Activated CD8-positive, alpha-beta memory T cell treated with anti-CD3 and anti-CD28 coated beads for 4 hours (primary cell): ENCODE data around the gene APOA4.

Experiments used
- DNase-seq, 2 donors: peaks; one replicate each; pipeline ENCODE4 v3.0.0-alpha.2; 2020; ENCODE audit warnings: low read depth in 2 of 2

APOA4 gene

GRCh38 chr11:116830184-116830912 is 7.2 kb upstream of the APOA4 start:
- DNase-seq, result no peak

GRCh38 chr11:116829525-116830183 is 6.5 kb upstream of the APOA4 start, which contains the start of gene APOC3:
Gene APOC3, plus strand, starts transcription at chr11:116829907. Its CDS starts 676 bp downstream, at chr11:116830583.
- DNase-seq, result no peak

- DNase-seq, result no peak
These were observed 5.8 kb upstream of the APOA4 start for GRCh38 chr11:116828632-116829524.

- DNase-seq, result no peak
These were observed 4.4 kb upstream of the APOA4 start for GRCh38 chr11:116827461-116827860.

GRCh38 chr11:116826751-116827431 is 3.8 kb upstream of the APOA4 start:
- DNase-seq, result no peak

GRCh38 chr11:116825854-116826750 is 3.0 kb upstream of the APOA4 start:
- no peak for DNase-seq

GRCh38 chr11:116825434-116825833 is 2.3 kb upstream of the APOA4 start:
- no peak for DNase-seq

GRCh38 chr11:116822575-116822974 is 529 bp downstream of the APOA4 start:
- DNase-seq, result no peak

- DNase-seq, result no peak
These were observed 1.8 kb downstream of the APOA4 start for GRCh38 chr11:116821050-116821918.

GRCh38 chr11:116819049-116819448 is 4.1 kb downstream of the APOA4 start:
- DNase-seq, result no peak

GRCh38 chr11:116814502-116814901 is 8.6 kb downstream of the APOA4 start:
- DNase-seq, result no peak

- DNase-seq, result no peak
These were observed 9.2 kb downstream of the APOA4 start for GRCh38 chr11:116813781-116814471.

- DNase-seq, result no peak
These were observed 9.9 kb downstream of the APOA4 start for GRCh38 chr11:116813170-116813569.

- no peak for DNase-seq
These were observed 11.0 kb downstream of the APOA4 start for GRCh38 chr11:116812109-116812508.

GRCh38 chr11:116811194-116811593 is 11.9 kb downstream of the APOA4 start:
- DNase-seq, result no peak

GRCh38 chr11:116808262-116809175 is 14.6 kb downstream of the APOA4 start:
- DNase-seq, result no peak

- DNase-seq, result no peak
These were observed 15.4 kb downstream of the APOA4 start for GRCh38 chr11:116807601-116808261.
